GM13976 (cell line): ENCODE measurements around the gene PKD2L1.

Experiments used
- DNase-seq: peaks from one replicate; pipeline ENCODE4 v3.0.0; 2012; ENCODE audit warnings: low spot score
- CTCF ChIP-seq: IDR thresholded peaks from 2 replicates; pipeline ENCODE4 v1.5.1; 2012; ENCODE audit warnings: borderline replicate concordance, mild to moderate bottlenecking; ENCODE audit not compliant: insufficient read depth; ENCODE audit errors: extremely low read depth, missing control alignments, control extremely low read depth
- in situ Hi-C: fragments of 300-500 bp; cut with MboI; formaldehyde crosslinking; loops from one replicate; pipeline ENCODE4 v1.12.0; 2022; ENCODE audit warnings: low sequenced_read_pairs, mixed read lengths, inconsistent platforms; ENCODE audit not compliant: unreplicated experiment

The PKD2L1 gene

DNA sequence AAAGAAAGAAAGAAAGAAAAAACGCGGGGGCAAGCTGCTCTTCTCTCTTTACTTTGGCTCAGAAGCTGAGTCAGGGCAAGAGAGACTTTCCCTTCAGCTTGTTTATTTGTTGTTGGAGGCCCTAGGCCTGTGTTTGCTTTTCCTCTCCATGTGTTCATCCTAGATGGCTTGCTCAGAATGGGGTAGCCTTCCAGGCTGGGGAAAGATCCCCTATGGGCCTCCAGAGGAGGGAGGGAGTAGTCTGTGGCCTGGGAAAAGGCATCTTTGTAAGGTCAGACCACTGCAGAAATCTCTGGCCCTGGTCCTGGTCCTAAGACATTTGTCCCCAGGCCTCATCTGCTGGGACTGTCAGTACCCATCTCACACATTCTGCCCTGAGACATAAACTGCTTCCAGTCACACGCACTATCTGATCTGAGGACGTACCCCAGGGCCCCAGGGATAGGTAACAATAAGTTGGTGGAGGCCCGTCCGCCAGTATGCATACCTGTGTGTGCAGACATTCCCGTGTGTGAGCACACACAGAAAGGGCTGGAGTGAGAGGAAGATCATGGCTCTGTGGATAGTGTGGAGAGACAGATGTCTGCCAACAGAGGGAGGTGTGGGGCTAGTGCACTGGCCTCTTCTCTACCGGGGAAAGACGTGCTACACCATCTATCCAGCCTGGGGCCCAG is 12.1 kb upstream of the PKD2L1 start:
- peak; percentile 65 for TF ChIP-seq CTCF
- in situ Hi-C loops: loop anchor here (10.0 kb wide), 1 partner anchor 173 kb away; the partner anchor contains the start of gene SEC31B
- DNase-seq: peak; percentile 67

GRCh38 chr10:100340948-100341847 is 11.2 kb upstream of the PKD2L1 start:
- in situ Hi-C loops: loop anchor here (10.0 kb wide), 1 partner anchor 174 kb away; the partner anchor contains the start of gene SEC31B
- no peak for TF ChIP-seq CTCF
- no peak for DNase-seq

- DNase-seq: peak; percentile 54
- TF ChIP-seq CTCF: no peak
- in situ Hi-C loops: loop anchor here (5.0 kb wide), 1 partner anchor 93 kb away; no protein-coding TSS in a partner anchor
These were observed 9.2 kb upstream of the PKD2L1 start for GRCh38 chr10:100339236-100339635.

- peak; percentile 80 for TF ChIP-seq CTCF
- DNase-seq: peak; percentile 80
- in situ Hi-C loops: loop anchor here (5.0 kb wide), 1 partner anchor 94 kb away; no protein-coding TSS in a partner anchor
These were observed 8.5 kb upstream of the PKD2L1 start for GRCh38 chr10:100338434-100339036.

DNA sequence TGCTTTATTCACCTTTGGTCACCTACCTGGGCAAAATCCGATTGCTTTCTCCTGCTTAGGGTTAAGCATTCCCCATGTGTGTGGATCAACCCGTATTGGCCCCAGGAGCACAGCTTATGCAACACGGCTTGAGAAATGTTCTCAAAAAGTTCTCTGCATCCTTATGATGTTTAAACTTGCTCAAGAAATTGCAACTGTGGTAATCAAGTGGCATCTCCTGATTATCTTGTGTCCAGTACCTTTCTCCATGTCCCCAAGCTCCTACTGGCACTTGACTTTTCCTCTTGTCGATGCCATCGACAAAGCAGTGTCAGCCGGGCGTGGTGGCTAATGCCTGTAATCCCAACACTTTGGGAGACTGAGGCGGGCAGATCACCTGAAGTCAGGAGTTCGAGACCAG is 4.7 kb upstream of the PKD2L1 start:
- in situ Hi-C loops: loop anchor here (5.0 kb wide), 1 partner anchor 98 kb away; no protein-coding TSS in a partner anchor
- no peak for TF ChIP-seq CTCF
- DNase-seq: no peak

- no peak for DNase-seq
- in situ Hi-C loops: no loop called here
- TF ChIP-seq CTCF: no peak
These were observed 3.8 kb upstream of the PKD2L1 start for GRCh38 chr10:100333661-100334440.
